ENCODE data around the gene SRSF1.
A peak's percentile ranks its signal among the peaks of the same experiment; 100 is the strongest.

Gene SRSF1

DNA sequence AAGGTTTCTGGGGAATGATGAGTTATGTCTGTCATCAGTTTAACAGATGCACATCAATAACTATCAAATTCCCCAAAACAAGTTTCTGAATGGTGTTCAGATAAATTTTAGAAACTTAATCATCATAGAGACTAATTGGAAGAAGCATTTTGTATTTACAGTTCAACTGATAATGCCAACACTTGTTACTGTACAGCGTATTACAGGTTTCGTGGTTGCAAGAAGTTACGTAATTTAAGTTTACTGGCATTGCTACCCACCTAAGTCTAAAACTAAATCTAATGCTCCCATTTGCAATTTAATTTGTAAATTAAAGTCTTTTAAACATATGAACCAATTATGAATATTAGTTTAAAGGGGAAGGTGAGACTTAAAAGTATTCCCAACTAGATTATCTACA, 3.0 kb downstream of the SRSF1 start:
- DNase-seq (ENCODE audit: insufficient read length, low spot score): no peak
- FAIRE-seq: no peak
- no peak for TF ChIP-seq POLR2A (IDR thresholded peaks at IDR 0.05; ENCODE audit: low read depth, low read length)

GRCh38 chr17:58002973-58003372, 4.1 kb downstream of the SRSF1 start:
- DNase-seq (ENCODE audit: insufficient read length, low spot score) (no peak), FAIRE-seq (no peak)
- TF ChIP-seq POLR2A (IDR thresholded peaks at IDR 0.05; ENCODE audit: low read depth, low read length): no peak

DNA sequence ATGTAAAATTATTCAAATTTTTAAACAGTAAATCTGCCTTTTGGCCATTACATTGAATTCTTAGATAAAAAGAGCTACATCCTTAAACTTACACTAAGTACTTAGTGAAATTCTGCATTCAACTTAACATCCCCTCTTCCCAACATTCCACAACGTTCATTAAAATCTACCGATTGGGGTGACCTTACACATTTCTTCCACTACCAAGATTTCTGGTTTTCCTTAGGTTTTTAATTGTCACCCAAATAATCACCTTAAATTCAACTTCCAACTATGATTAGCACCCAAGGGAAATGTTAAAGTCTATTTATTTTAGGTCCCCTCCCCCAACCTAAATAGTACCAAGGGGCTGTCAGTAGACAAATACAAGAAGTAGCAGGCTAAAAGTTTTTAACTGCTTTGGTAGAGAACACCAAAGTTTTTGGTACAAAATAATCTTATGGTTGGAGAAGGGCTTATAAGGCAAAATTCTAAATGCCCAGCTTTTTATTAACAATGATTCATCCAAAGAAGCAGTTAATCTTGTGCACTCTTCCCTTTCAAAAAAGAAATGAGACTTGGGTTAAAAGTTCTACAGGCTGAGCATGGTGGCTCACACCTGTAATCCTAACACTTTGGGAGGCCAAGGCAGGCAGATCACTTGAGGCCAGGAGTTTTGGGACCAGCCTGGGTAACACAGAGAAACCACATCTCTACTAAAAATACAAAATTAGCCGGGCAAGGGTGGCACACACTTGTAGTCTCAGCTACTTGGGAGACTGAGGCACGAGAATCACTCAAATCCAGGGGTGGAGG, 4.7 kb downstream of the SRSF1 start:
- FAIRE-seq (no peak), DNase-seq (ENCODE audit: insufficient read length, low spot score) (no peak)
- TF ChIP-seq POLR2A (IDR thresholded peaks at IDR 0.05; ENCODE audit: low read depth, low read length): no peak

DNA sequence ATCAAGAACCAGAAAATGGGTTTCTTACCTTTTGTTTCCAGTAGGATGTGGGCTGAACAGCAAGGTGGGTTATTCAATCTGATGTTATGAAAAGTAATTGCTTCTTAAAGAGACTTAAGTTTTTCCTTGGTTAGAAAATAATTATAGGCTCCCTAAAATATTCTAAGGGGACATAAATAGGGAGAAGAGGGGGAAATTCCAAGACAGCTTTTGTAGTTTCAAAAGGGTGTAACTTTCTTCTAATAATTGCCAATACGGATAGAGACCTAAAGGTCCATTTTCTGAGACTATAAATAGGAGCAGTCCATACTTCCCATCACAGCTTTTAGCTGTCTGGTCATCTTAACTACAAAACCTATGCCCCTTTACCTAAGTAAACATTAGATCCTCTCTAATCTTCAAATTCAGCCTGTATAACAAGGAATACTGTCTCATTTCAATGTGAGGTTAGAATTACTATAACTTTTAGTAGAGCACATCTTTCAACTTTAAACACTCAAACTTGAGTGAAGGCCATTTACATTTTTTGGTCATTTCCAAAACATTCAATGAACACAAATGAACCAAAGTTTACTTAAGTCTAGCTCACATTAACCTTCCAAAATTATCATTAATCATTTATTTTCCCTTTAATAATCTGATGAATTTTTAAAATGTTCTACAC, 5.5 kb downstream of the SRSF1 start:
- no peak for TF ChIP-seq POLR2A (IDR thresholded peaks at IDR 0.05; ENCODE audit: low read depth, low read length)
- FAIRE-seq (peak; percentile 81), DNase-seq (ENCODE audit: insufficient read length, low spot score) (no peak)

DNA sequence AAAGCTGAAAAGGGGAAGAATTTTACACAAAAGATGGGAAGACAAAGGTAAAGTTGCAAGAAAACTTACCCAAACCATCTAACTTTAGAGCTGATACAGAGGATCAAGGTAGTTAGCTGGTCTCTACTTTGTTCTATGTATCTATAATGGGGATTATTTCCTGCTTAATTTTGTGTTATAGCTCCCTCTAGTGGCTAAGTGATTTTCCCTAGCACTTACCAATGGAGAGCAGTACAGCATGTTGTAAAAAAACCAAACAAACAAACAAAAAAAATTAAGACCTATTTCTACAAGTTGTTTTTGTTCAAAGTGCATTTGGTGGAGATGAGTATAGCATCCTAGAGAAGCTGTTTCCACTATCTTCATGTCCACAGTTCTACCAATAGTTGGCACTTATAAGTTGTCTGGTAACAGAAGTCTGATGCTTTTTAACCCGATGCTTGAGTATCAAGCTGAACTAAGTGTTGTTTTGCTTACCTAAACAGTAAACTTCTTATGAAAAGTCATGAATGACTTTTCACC, 7.5 kb downstream of the SRSF1 start:
- no peak for DNase-seq (ENCODE audit: insufficient read length, low spot score)
- no peak for TF ChIP-seq POLR2A (IDR thresholded peaks at IDR 0.05; ENCODE audit: low read depth, low read length)
- peak; percentile 98 for FAIRE-seq

- DNase-seq (ENCODE audit: insufficient read length, low spot score) (no peak), FAIRE-seq (no peak)
- no peak for TF ChIP-seq POLR2A (IDR thresholded peaks at IDR 0.05; ENCODE audit: low read depth, low read length)
These were observed 8.0 kb downstream of the SRSF1 start for GRCh38 chr17:57999010-57999495.

DNA sequence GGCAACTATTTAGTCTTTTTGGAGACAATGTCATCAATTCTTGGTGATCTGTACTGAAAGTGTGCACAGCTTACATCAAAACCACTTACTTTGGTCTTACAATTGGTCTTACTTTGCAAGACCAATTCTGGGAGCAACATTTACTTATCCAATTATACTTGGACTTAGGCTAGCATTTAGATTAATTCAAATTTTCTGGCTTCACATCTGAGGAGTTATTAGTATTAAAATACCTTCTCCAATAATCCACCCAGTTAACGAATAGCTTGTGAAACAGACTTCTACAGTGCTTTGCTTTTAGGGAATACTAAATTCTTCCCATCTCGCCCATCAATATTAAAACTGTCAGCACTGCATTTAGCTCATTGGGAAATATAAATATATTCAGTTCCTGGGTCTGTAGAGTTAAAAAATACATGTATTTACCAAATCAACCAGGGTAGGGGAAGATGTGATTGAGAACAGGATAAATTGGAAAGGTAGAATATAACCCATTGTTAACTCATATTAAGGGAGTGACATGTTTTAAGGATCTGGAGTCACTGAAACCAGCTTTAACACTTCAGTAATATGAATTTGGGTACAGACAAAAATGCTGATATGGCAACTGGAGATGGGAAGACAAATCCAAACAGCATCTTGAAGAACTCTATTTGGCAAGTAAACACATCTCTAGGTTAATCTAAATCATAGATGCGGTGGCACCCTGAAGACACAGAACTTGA, 9.8 kb downstream of the SRSF1 start:
- TF ChIP-seq POLR2A (IDR thresholded peaks at IDR 0.05; ENCODE audit: low read depth, low read length): no peak
- FAIRE-seq (no peak), DNase-seq (ENCODE audit: insufficient read length, low spot score) (no peak)

DNA sequence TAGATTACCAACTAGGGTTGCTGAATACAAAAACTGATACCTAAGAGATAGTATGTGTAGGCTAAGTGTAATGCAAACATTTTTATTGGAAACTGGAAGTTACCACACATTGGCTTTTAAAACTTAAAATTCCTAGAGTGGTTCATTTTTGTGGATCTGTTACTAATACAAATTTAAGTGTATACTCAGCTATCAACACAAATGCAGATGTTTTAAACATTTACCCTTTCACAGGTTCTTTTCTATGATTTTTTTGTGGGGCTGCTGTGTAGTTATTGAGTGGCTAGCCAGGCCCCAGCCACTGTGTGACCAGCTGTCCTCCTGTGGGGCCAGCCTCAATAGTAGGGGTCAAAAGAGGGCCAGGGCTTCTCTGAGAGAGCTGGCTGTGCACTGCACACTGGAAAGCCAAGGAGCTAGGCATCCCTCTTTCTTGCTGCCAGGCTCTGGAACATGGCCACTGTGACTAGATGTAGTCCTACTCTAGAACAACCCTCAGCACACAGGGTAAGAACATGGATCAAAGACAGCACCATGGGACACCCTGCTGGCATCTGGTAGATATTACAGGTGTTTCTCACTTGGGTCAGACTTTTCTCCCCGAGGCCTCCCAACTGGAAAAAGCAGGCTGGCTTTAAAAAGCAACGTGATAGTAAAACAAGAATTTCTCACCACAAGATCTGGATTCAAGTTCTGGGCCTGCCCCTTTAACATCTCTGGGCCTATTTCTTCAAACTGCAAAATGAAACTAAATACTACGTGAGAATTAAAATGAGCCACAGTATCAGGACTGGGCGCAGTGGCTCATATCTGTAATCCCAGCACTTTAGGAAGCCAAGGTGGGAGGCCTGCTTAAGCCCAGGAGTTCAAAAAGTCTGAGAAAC, 11.7 kb downstream of the SRSF1 start:
- peak; percentile 97 for FAIRE-seq
- 0 out of 2 replicates have a peak, but pooled peaks have one; percentile 10 for TF ChIP-seq POLR2A (IDR thresholded peaks at IDR 0.05; ENCODE audit: low read depth, low read length)
- DNase-seq (ENCODE audit: insufficient read length, low spot score): peak; percentile 81

DNA sequence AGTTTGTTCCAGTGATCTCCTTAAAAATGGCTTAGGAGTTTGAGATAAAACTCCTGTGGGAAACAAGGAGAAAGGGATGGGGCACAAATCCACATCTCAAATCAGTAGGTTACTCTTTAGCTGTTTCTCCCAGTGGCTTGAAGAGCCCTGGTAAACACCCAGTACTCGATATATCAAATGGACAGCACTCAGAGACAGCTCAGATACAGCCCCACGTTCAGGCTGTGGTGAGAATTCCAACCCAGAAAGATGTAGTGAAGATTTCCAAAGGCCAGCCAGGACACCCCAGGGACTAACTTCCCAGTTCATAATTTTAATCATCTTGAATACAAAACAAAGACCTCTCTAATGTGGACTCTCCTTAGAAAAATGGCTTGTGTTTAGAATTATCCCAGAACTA, 12.6 kb downstream of the SRSF1 start:
- no peak for DNase-seq (ENCODE audit: insufficient read length, low spot score)
- FAIRE-seq: no peak
- TF ChIP-seq POLR2A (IDR thresholded peaks at IDR 0.05; ENCODE audit: low read depth, low read length): no peak

GRCh38 chr17:57993471-57994365, 13.3 kb downstream of the SRSF1 start:
- DNase-seq (ENCODE audit: insufficient read length, low spot score) (no peak), FAIRE-seq (no peak)
- no peak for TF ChIP-seq POLR2A (IDR thresholded peaks at IDR 0.05; ENCODE audit: low read depth, low read length)

DNA sequence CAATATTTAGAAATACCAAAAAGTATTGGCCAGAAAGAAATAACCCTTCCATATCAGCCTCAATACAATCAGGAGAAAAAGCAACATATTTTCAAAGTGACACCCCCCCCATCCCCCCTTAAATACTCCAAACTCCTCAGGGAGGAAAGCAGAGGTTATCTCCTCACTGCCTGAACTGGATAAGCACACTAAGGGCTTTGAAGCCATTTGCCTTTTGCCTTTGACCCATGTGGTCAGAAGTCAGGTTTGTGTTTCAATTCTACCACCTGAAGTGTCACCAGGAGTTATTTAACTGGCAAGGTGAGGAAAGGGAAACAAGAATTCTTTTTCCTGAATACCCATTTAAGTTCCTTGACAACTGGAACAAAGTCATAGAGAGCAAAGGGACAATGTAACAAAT, 15.5 kb downstream of the SRSF1 start:
- no peak for TF ChIP-seq POLR2A (IDR thresholded peaks at IDR 0.05; ENCODE audit: low read depth, low read length)
- DNase-seq (ENCODE audit: insufficient read length, low spot score): no peak
- no peak for FAIRE-seq

GRCh38 chr17:57990037-57990436, 17.0 kb downstream of the SRSF1 start:
- no peak for DNase-seq (ENCODE audit: insufficient read length, low spot score)
- no peak for TF ChIP-seq POLR2A (IDR thresholded peaks at IDR 0.05; ENCODE audit: low read depth, low read length)
- no peak for FAIRE-seq
